CD4-positive, alpha-beta T cell treated with Interleukin-4 for 4 hours (primary cell): ENCODE measurements around the gene BAIAP3.
"Not testable (repeated sequence)": the region's sequence is repeated elsewhere in the genome, so short reads cannot be mapped to it uniquely, and the experiment has no call there.

ENCODE experiments used
- DNase-seq: peaks from one replicate; pipeline ENCODE4 v3.0.0-alpha.2; 2020

BAIAP3 gene, protein sequence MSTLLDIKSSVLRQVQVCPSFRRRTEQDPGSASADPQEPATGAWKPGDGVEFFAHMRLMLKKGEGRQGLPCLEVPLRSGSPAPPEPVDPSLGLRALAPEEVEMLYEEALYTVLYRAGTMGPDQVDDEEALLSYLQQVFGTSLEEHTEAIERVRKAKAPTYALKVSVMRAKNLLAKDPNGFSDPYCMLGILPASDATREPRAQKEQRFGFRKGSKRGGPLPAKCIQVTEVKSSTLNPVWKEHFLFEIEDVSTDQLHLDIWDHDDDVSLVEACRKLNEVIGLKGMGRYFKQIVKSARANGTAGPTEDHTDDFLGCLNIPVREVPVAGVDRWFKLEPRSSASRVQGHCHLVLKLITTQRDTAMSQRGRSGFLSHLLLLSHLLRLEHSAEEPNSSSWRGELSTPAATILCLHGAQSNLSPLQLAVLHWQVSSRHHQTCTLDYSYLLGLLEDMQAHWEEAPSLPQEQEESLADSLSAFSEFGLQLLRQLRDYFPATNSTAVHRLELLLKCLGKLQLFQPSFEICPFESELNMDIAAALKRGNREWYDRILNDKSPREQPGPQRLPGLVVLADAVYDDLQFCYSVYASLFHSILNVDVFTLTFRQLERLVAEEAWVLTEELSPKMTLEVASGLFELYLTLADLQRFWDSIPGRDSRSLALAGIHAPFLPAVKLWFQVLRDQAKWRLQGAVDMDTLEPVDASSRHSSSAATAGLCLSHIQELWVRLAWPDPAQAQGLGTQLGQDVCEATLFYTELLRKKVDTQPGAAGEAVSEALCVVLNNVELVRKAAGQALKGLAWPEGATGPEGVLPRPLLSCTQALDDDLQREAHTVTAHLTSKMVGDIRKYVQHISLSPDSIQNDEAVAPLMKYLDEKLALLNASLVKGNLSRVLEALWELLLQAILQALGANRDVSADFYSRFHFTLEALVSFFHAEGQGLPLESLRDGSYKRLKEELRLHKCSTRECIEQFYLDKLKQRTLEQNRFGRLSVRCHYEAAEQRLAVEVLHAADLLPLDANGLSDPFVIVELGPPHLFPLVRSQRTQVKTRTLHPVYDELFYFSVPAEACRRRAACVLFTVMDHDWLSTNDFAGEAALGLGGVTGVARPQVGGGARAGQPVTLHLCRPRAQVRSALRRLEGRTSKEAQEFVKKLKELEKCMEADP

DNA sequence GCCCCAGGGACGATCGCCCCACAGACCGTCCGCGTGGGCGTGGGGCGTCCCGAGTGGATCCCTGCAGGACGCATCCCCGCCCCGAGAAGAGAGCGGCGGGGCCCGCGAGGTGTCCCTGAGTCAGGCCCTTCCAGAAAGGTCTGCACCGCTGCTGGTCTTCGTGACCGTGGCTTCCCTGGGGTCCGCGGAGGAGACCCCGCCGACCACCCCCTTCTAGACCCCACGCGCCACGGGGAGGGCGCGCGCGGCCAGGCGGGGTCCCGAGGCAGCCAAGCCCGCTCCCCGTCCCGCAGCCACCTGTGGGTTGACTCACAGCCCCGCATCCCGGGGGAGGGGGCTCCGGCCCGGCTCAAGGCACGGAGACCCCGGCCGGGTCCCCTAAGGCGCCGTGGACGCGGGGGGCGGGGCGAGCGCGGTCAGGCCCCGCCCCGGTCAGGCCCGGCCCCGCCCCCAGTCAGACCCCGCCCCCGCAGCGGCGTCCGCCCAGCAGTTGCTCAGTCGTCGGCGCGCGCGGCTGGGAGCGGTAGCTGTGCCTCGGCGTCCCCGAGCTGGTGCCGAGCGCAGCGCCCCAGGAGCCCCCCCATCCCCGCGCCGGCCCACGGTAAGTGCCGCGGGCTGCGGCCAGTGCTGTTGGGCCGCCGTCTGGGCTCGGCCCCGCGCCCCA lies at the start of gene BAIAP3:
TSS of gene BAIAP3 (plus strand) at position 497 of the 664 bp plus-strand sequence. CDS start 4,905 bp downstream, outside the sequence.
- no peak for DNase-seq

DNA sequence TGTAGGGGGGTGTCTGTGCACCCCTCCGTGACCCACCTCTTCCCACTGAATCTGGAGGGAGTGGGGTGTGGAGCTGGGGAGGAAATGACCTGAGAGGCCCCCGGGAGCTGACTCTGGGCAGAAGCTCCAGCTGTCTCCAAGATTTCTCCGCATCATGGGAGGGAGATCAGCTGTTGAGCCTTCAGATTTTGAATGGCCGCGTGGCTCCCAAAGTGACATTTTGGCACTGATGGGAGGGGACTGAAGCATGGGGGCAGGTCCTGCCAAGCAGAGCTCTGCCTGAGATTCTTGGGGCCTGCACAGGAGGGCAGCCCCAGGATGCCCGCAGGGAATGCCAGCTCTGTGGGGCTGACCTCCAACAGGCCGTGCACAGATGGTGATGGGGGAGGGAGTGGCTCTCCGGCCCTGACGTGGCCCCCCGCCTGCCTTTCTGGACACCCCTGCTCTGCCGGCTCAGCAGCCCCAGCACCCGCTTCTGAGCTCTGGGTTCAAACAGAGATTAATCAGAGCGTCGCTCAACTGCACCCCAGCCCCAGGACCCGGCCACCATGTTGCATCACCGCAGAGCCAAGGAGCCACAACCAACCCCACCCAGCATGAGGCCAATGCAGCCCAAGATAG lies 49.3 kb upstream of the BAIAP3 start:
- no peak for DNase-seq

DNA sequence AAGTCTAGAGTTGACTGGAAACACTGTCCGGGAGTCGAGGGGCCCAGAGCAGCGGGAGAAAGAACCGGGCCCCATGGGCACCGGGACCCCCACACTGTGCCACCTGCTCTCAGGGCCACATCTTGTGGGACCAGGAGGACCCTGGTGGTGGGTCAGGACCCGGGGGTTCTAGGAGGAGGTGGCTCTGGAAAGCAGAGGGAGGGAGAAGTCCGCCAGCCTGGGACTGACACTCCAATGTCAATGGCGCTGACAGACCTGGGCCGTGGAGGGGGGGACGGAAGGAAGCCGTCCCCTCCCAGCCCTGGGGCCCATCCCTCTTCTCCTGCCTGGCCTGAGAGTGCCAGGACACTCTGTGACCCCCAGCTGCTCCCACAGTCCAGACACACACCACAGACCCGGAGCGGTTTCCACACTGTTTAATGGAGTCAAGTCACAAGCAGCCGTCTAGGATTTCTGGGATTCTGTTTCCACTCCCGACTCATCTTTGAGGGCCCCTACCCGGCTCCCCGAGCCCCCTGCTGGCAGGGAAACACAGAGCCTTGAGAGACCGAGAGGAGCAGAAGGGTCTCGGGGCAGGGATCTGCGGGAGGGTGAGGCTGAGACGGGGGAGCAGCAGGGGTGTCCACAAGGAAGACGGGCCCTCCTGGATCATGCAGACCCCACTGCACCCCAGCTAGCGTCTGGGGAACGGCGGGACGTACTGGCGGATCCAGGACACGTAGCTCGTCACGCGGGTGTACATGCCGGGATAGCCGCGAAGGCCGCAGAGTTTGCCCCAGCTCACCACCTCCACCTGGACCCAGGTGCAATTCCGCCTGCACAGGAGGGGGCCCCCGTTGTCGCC lies 47.6 kb upstream of the BAIAP3 start:
- DNase-seq = no peak

DNA sequence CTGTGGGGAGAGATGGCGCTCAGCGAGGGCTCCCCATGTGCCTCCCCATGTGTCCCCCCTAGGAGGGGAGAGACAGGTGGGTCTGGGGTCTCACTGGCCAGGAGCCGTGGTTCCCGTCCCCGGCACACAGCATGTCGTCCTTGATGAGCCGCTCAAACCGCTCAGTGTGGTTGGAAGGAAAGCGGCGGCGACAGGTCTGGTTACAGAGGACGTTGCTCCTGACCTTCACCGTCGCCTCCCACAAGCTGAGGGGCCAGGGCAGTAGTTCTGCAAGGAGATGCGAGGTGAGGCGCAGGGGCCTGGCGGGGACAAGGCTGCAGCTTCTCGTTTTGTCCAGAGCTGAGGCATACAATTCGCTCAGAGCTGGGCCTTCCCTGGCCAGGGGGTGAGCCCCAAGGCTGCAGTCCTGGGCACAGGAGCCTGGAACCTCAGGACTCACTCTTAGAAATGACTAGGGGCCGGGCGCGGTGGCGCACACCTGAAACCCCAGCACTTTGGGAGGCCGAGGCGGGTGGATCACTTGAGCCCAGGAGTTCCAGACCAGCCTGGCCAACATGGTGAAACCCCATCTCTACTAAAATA lies 46.8 kb upstream of the BAIAP3 start:
- DNase-seq = no peak

DNA sequence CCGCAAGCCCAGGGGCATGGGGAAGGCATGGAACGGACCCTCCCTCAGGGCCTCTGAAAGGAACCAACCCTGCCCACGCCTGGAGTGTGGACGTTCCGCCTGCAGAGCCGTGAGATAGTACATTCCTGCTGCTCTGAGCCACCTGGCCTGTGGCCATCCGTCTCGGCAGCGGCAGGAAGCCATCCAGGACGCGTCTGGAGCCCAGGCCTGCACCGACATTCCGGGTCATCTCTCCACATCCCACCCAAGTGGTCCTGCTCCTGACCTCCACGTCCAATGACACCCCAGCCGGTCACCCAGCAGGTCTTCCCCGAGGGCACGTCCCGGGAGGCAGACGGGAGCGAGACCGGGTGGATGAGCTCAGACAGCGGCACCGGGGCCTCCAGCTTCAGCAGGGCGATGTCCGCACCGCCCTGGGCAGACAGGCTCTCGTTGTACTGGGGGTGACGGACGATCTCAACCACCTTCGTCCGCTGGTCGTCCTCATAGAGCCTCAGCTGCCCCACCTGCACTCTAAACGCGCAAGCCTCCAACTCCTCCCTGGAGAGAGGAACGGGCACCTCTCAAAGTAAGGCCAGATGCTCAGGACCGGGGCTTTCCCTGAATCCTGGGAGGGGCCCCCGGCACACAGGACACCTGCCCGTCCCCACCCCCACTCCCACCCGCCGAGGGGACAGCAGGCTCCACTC lies 45.3 kb upstream of the BAIAP3 start:
- no peak for DNase-seq

DNA sequence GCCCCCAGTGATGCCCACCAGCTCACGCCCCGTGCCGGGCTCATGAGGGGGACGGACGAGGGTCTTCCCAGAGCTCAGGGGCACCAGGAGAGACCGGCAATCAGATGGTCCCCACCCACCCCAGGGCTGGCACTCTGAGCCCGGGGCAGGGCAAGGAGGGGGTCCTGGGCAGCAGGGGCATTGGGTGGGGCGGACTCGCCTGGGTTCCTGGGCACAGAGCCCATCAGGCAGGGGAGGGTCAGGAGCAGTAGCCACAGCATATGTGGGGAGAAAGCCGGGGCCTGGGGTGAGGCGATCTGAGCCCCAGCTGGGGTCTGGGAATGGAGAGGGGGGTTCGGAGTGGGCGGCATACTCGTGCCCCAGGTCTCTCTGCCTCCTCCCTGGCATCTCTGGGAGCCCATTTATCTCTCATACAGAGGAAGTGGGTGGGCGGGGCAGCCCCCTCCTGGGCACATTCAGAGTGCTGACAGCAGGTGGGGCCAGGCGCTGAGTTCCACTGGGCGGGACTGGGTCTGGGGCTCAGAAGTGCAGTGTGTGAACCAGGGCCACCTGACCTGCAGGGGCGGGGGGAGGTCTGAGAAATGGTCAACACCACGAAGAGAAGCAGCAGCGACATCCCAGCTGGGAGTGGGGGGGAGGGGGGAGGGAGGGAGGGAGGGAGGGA lies 44.5 kb upstream of the BAIAP3 start:
- no peak for DNase-seq

DNA sequence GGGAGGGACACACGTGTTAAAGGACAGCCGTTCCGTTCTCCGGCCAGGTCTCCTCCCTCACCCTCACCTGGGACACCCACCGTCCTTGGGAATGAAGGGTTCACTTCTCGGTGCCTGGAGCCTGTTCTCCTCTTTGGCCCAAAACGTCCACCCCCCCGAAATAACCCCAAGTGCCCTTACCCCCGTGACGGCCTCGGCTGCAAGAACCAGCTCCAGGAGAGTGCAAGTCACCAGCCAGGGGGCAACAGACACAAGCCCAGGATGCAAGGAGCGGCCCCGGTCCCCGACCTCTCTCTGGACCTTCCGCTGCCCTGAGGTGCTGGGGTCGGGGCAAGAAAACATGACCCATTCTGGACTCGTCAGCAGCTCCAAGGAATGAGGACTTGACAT lies 44.0 kb upstream of the BAIAP3 start:
- no peak for DNase-seq

DNA sequence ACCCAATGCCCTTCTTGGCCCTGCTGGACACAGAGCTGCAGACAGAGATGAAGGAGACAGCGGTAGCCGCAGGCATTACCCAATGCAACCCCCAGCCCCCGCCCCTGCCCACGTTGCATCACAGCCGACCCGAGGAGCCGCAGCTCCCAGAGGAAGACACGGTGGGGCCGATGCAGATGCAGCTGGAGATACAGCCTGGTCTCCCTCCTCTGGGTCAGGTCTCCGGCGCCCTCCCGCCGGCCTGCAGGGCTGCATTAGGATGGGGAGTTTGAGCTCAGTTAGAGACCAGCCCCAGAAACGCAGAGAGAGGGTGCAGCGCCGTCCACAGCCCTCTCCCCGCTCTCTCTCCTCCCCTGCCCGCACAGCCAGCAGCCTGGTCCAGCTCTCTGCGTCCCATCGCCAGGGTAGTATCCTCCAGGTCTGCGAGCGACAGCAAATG lies 43.4 kb upstream of the BAIAP3 start:
- no peak for DNase-seq

DNA sequence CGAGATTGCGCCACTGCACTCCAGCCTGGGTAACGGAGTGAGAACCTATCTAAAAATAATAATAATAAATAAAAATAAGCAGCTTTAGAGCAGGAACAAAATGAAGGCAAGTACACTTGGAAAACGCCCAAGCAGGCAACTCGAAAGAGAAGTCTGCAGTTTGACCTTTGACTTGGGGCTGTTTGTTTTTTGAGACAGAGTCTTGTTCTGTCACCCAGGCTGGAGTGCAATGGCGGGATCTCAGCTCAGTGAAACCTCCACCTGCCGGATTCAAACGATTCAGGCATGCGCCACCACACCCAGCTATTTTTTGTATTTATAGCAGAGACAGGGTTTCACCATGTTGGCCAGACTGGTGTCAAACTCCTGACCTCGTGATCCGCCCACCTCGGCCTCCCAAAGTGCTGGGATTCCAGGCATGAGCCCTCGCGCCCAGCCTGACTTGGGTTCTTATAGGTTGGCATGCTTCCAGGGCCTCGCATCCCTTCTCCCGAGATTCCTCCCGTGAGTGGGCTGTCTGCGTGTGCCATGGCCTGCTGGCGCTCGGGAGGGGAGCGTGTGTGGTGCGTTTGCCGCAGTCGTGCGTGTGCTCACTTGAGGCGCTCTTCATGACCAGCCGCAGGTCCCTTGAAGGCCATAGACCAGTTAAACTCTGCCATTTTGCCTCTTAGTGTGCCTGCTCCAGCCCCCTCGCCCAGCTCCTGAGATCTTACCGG lies 42.4 kb upstream of the BAIAP3 start:
- DNase-seq = no peak

DNA sequence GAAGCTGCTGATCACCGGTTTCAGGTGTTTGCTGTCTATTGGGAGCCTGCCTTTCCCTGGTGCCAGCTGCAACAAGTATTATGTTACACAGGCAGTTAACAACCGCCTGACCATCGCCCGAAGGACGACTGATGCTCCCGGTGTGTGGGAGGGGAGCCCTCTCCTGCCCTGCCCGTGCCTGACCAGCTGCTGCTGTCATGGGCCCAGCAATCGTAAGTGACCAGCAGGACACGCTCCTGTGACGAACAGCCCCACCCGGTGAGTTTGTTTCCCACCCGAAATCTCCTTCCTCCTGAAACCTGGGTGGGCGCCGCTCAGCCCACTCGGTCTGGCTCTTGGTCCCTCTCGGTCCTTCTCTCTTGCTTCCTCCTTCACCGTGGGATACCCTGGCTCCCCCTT lies 41.9 kb upstream of the BAIAP3 start:
- DNase-seq = no peak

DNA sequence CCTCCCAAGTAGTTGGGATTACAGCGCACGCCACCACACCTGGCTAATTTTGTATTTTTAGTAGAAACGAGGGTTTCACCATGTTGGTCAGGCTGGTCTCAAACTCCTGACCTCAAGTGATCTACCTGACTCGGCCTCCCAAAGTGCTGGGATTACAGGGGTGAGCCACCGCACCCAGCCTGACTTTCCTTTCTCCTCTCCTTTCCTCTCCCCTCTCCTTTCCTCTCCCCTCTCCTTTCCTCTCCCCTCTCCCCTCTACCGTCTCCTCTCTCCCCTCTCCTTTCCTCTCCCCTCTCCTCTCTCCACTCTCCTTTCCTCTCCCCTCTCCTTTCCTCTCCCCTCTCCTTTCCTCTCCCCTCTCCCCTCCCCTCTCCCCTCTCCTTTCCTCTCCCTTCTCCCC lies 41.2 kb upstream of the BAIAP3 start:
- DNase-seq = not testable (repeated sequence)

DNA sequence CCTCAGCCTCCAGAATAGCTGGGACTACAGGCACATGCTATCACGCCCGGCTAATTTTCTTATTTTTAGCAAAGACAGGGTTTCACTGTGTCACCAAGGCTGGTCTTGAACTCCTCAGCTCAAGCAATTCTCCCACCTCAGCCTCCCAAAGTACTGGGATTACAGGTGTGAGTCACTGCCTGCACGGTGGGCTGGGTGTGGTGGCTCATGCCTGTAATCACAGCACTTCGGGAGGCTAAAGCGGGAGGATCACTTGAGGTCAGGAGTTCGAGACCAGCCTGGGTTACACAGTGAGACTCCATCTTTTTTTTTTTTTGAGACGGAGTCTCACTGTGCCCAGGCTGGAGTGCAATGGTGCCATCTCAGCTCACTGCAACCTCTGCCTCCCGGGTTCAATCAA lies 40.6 kb upstream of the BAIAP3 start:
- DNase-seq = not testable (repeated sequence)

DNA sequence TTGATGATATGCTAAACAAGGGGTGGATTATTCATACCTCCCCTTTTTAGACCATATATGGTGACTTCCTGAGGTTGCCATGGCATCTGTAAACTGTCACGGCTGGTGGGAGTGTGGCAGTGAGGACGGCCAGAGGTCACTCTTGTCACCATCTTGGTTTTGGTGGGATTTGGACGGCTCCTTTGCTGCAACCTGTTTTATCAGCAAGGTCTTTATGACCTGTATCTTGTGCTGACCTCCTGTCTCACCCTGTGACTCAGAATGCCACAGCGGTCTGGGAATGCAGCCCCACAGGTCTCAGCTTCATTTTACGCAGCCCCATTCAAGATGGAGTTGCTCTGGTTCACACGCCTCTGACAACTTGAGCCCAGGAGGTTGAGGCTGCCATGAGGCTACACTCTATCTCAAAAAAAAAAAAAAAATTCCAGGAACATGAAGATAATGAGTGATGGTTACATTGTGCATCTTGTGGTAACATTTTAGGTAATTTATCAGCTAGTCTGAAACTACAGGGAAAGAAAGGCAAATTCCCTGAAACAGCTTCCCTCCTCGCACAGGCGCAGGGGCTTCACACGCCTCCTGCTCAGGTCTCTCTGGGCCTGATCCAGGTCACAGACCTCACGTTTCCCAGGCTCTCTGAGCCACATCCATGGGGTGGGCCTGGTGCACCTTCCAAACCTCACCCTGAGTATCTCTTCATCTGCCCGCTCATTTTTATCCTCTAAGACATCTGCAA lies 39.4 kb upstream of the BAIAP3 start:
- no peak for DNase-seq

DNA sequence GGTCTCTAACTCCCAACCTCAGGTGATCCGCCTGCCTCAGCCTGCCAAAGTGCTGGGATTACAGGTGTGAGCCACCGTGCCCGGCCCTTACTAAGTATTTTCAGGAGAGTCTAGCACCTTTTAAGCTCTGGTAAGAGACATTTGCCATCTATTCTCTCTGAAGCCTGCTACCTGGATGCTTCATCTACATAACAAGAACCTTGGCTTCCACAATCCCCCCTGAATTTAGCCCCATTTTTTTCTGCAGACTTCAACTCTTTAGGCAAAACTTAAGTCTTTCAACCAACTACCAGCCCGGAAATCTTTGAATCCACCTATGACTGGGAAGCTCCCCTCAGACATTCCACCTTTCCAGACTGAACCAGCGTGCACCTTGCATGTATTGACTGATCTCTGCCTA lies 38.0 kb upstream of the BAIAP3 start:
- DNase-seq = no peak

DNA sequence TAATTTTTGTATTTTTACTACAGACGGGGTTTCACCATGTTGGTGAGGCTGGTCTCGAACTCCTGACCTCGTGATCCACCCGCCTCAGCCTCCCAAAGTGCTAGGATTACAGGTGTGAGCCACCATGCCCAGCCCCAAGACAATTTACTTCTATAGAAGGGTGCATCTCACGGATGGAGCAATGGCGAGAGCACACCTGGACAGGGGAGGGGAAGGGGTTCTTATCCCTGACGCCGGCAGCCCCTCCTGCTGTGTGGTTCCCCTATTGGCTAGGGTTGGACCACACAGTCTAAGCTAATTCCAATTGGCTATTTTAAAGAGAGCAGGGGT lies 36.8 kb upstream of the BAIAP3 start:
- not testable (repeated sequence) for DNase-seq

DNA sequence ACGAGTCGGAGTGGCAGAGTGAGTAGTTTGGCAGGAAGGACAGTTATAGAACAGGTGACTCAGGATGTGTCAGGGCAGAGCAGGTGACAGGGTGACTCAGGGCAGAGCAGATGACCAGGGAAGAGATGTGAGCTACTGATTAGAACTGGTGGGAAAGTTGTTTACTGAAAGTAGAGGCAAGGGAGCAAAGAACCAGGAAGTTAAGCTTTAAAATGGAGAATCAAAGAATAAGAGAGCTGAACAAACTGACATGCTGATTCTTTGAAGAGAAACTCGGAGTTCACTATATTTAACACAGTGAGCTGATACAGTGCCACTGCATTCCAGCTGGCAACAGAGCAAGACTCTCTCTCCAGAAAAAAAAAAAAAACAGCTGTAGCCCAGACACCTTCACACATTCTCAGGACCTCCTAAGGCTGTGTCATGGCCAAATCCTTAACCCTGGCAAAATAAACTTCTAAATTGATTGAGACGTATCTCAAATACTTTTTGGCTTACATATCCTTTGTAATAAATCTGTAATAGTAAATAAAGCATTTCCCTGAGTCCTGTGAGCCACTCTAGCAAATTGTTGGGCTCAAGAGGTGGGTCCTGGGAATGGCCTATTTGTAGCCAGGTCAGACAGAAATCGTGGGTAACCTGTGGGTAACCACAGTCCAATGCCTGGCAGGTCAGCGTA lies 36.3 kb upstream of the BAIAP3 start:
- DNase-seq = peak; percentile 15

DNA sequence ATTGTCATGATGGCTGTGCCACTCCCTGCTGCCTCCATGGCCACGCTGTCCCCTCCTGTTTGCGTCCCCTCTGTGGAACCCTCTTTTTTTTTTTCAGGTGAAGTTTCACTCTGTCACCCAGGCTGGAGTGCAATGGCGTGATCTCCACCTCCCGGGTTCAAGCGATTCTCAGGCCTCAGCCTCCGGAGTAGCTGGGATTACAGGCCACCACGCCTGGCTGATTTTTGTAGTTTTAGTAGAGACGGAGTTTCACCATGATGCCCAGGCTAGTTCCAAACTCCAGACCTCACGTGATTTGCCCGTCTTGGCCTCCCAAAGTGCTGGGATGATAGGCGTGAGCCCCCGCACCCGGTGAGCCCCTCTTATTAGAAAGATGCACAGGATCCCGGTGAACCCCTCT lies 35.0 kb upstream of the BAIAP3 start:
- DNase-seq = no peak
